Fibroblast of mammary gland (primary cell): ENCODE results near the gene HSF4.

Experiments
- DNase-seq: peaks from one replicate; pipeline ENCODE4 v3.0.0-alpha.2; 2010; ENCODE audit warnings: low read depth
- H3K4me3 ChIP-seq: 2 replicates; pipeline ENCODE4 v1.5.1; 2011; ENCODE audit warnings: low read depth, mild to moderate bottlenecking, low read length, moderate library complexity; ENCODE audit not compliant: control insufficient read depth
- TF ChIP-seq, protein P1 (sequence below): conservative IDR thresholded peaks from 2 replicates; pipeline ENCODE4 v1.5.1; 2011; ENCODE audit warnings: low read depth, low read length, inconsistent platforms; ENCODE audit not compliant: control insufficient read depth, insufficient read depth

The HSF4 gene

DNA sequence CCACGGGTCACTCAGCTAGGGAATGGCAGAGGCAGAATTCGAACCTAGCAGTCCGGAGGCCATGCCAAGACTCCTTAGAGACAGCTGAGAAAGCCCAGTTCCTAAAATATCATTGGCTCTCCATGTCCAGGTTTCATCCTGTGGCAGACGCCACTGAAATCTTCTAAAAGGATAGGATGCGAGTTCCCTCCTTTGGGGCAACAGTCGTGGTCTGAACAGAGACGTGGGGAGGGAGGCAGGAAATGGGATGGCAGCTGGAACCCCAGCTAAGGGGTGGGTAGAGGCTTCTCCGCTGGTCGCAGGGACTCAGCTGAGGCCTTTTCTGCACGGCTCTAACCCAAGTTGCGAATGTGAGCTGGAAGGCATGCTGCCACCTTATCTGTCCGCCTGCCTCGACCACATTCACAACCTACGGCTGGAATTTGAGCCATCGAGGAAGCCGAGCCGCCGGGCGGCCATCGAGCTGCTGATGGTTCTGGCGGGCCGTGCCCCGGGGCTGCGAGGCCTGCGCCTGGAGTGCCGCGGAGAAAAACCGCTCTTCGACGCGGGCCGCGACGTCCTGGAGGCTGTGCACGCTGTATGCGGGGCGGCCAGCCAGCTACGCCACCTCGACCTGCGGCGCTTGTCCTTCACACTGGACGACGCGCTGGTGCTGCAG lies 1.9 kb upstream of the HSF4 start:
- no peak for DNase-seq
- TF ChIP-seq, protein P1, sequence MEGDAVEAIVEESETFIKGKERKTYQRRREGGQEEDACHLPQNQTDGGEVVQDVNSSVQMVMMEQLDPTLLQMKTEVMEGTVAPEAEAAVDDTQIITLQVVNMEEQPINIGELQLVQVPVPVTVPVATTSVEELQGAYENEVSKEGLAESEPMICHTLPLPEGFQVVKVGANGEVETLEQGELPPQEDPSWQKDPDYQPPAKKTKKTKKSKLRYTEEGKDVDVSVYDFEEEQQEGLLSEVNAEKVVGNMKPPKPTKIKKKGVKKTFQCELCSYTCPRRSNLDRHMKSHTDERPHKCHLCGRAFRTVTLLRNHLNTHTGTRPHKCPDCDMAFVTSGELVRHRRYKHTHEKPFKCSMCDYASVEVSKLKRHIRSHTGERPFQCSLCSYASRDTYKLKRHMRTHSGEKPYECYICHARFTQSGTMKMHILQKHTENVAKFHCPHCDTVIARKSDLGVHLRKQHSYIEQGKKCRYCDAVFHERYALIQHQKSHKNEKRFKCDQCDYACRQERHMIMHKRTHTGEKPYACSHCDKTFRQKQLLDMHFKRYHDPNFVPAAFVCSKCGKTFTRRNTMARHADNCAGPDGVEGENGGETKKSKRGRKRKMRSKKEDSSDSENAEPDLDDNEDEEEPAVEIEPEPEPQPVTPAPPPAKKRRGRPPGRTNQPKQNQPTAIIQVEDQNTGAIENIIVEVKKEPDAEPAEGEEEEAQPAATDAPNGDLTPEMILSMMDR, result no peak
- no peak overlapping the region for H3K4me3 ChIP-seq

DNA sequence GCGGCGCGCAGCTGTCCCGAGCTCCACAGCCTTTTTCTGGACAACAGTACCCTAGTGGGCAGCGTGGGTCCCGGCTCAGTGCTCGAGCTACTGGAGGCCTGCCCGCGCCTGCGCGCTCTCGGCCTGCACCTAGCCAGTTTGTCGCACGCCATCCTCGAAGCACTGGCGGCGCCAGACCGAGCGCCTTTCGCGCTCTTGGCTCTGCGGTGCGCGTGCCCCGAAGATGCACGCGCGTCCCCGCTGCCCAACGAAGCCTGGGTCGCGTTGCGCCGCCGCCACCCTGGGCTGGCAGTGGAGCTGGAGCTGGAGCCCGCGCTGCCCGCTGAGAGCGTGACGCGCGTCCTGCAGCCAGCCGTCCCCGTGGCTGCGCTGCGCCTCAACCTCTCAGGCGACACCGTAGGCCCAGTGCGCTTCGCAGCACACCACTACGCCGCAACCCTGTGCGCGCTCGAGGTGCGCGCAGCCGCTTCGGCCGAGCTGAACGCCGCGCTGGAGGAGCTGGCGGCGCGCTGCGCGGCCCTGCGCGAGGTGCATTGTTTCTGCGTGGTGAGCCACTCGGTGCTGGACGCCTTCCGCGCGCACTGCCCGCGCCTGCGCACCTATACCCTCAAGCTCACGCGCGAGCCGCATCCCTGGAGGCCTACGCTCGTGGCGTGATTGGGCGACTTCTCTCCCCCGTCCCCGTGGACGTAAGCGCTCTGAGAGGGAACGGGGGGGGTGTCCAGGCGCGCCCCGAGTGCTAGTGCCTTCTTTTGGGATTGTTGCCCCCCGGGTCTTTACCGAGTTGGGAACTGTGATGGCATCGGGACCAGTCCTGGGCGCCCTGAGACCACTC lies 1.2 kb upstream of the HSF4 start:
- TF ChIP-seq, protein P1, result no peak
- no peak overlapping the region for H3K4me3 ChIP-seq
- no peak for DNase-seq

DNA sequence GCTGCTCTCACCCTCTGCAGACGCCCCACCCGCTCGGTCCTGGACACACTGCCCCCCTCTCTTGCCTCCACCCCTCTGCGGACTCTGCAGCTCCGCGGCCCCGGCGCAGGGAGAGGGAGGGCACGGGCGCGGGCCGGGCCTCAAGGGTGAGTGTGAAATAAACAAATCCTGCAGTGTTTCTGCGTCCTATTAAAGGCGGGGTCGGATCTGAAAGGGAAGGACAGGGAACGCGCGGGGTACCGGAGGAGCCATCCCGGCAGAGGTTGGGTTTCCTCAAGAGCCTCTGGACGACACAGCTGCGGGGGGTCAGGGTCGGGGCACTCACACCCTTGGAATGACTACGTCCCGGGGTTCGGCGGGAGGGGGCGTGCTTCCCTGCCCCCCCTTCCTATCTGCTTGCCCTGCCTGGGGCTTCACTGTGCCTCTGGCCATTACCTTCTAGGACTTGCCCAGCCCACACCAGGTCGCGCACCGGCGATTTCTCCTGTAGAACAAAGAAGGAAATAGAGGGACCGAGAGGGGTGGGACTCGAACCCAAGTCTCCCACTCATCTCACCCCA lies 466 bp upstream of the HSF4 start:
- no peak overlapping the region for H3K4me3 ChIP-seq
- TF ChIP-seq, protein P1, result no peak
- DNase-seq, result no peak

DNA sequence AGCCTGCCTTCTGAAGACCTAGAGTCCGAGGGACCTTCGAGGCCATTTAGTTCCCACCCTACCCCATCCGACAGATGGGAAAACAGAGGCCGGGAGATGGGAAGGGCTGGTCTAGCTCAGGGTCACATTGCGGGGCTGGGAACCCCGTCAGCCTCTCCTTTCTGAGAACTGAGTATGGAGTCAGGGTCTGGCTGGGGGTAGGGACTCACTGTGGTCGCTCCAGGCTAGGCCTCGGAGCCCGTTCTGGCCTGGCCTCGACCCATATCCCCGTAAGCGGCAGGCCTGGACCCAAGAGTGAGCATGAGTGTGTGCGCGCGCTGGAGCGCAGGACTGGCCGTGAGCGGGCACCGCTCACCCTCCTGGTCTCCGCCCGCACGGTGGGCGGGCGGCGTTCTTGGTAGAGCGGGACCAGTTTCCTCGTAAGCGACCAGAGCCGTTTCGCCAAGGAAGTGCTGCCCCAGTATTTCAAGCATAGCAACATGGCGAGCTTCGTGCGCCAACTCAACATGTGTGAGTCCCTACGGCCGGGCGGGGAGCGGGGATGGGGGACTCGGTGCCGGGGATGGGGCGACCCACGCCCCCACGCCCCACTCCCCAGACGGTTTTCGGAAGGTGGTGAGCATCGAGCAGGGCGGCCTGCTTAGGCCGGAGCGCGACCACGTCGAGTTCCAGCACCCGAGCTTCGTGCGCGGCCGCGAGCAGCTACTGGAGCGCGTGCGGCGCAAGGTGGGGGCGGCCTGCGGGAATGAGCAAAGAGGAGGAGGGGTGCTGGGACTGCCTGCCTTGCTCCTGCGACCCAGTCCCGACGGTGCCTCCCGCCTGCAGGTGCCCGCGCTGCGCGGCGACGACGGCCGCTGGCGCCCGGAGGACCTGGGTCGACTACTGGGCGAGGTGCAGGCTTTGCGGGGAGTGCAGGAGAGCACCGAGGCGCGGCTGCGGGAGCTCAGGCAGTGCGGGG lies 855 bp downstream of the HSF4 start:
- TF ChIP-seq, protein P1, result no peak
- no peak for DNase-seq

DNA sequence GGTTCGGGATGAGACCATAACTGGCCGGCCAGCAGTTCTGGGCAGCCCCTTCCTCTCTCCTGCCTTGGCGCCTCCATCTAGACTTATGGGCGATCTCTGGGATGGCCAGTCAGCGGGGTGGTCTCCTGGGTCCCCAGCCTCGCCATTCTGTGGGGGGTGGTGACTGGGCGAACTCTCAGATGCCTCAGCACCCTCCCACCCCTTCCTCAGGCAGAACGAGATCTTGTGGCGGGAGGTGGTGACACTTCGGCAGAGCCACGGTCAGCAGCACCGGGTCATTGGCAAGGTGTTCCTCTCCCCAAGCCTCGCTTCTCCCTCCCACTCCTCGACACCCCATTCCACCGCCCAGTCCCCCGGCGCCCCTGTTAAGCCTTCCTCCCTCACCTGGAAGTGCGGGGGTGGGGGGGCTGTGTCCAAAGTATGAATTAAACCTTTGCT lies 1.6 kb downstream of the HSF4 start:
- no peak for DNase-seq
- TF ChIP-seq, protein P1, result no peak
- H3K4me3 ChIP-seq, result no peak overlapping the region

More for the DNA sequence above, 855 bp downstream of the HSF4 start:
- no peak overlapping the region for H3K4me3 ChIP-seq

DNA sequence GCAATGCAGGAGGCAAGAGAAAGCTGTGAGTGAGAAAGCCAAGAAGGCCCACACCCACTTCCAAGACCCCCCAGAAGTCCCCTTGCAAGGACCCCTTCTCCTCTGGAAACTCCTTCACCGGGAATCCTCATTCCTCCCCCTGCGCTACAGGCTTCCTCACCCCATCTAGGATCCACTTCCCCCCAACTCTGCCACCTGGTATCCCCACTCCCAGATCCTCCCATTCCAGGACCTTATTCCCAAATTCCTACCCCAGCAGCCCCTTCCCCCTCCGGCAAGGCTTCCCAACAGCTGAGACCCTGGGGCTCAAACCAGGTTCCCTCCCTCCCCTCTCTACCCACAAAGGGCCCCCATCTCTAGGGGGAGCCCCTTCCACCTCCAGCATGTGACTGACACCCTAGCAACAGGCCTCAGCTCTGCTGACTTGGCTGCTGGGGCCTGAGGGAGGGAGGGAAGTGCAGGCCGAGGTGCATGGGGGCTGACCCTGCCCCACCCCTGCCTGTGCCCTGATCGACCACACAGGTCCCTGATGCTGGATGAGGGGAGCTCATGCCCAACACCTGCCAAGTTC lies 2.1 kb downstream of the HSF4 start:
- TF ChIP-seq, protein P1, result no peak
- no peak for DNase-seq
- no peak overlapping the region for H3K4me3 ChIP-seq
